ENCODE measurements around the gene NVL.
"Not testable (repeated sequence)": the region's sequence is repeated elsewhere in the genome, so short reads cannot be mapped to it uniquely, and the experiment has no call there.

Gene NVL

DNA sequence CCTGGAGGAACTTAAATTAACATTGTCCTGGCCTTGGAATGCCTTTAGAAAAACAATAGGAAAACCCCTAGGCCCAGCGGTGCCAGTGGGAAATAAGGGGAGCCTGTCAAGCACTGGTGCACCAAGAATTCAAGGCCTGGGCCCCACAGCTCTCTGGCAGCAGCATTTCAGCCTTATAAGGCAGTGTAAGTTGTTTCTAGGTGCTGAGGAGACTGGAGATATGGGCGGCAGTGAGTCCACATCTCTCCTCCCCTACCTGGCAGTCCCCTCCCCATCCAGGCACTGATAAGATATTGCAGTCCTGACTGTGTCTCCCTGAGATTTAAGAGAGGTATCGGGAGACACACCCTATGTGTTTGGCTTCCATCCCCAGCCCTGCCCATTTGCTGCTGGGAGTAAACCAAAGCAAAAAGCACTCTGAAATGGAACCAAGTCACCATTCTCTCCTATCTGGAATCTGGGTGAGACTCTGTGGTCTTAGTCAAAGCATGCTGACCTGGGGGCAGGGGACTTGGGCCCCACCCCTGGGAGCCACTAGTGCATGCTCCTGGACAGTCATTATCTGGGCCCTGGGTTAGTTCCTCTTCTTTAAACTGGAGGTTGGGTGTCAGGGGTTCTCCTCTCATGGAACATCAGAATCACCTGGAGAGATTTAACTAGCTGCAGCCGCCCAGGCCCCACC, 116.4 kb downstream of the NVL start:
- no peak for DNase-seq (ENCODE audit: low spot score)
- in situ Hi-C loops (cut with MboI; ENCODE audit: low sequenced_read_pairs, unreplicated experiment) = no loop called here
- TF ChIP-seq, protein P1, sequence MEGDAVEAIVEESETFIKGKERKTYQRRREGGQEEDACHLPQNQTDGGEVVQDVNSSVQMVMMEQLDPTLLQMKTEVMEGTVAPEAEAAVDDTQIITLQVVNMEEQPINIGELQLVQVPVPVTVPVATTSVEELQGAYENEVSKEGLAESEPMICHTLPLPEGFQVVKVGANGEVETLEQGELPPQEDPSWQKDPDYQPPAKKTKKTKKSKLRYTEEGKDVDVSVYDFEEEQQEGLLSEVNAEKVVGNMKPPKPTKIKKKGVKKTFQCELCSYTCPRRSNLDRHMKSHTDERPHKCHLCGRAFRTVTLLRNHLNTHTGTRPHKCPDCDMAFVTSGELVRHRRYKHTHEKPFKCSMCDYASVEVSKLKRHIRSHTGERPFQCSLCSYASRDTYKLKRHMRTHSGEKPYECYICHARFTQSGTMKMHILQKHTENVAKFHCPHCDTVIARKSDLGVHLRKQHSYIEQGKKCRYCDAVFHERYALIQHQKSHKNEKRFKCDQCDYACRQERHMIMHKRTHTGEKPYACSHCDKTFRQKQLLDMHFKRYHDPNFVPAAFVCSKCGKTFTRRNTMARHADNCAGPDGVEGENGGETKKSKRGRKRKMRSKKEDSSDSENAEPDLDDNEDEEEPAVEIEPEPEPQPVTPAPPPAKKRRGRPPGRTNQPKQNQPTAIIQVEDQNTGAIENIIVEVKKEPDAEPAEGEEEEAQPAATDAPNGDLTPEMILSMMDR (IDR thresholded peaks at IDR 0.05; ENCODE audit: borderline replicate concordance, control extremely low read depth, extremely low read depth, insufficient read depth, missing control alignments) = no peak

- in situ Hi-C loops (cut with MboI; ENCODE audit: low sequenced_read_pairs, unreplicated experiment) = no loop called here
- no peak for DNase-seq (ENCODE audit: low spot score)
- TF ChIP-seq, protein P1 (IDR thresholded peaks at IDR 0.05; ENCODE audit: borderline replicate concordance, control extremely low read depth, extremely low read depth, insufficient read depth, missing control alignments) = no peak
Measured at GRCh38 chr1:224212618-224213061, 117.3 kb downstream of the NVL start.

DNA sequence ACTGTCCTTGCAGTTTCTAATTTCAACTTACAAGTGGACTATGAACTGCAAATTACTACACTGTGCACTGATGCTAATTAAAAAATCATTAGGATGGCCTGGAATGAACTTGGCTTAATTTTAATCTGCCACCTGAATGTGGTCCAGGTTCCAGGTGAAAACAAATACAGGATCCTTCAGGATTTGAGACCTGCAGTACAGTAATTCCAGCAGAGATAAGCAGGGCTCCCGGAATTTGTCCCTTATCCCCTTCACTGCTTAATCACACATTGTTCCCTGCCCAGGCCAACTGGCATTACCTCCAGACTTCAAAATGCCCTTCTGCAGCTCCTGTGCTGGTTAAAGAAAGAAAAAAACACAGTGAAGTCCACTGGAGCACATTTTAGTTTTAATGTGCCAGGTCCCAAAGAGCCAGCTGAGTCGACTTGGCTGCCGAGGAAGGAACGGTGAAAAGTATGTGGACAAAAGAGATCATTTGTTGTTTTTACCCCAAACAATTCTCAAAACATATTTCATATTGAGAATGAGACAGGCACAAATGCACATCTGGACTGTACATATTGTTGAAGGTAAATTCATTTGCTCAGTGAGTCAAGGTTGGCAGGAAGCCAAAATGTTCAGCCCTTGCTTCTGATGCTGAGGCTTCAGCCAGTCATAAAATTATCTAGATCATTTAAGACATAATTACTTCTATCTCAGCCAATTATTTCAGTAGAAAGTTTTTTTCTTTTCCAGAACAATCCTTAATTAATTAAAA, 118.6 kb downstream of the NVL start:
- TF ChIP-seq, protein P1 (IDR thresholded peaks at IDR 0.05; ENCODE audit: borderline replicate concordance, control extremely low read depth, extremely low read depth, insufficient read depth, missing control alignments) = no peak
- no peak for DNase-seq (ENCODE audit: low spot score)
- in situ Hi-C loops (cut with MboI; ENCODE audit: low sequenced_read_pairs, unreplicated experiment) = no loop called here

GRCh38 chr1:224205931-224206538, 123.9 kb downstream of the NVL start:
- in situ Hi-C loops (cut with MboI; ENCODE audit: low sequenced_read_pairs, unreplicated experiment); DNase-seq (ENCODE audit: low spot score): not testable (repeated sequence)

GRCh38 chr1:224205438-224205840, 124.5 kb downstream of the NVL start:
- in situ Hi-C loops (cut with MboI; ENCODE audit: low sequenced_read_pairs, unreplicated experiment) = no loop called here
- no peak for DNase-seq (ENCODE audit: low spot score)
- TF ChIP-seq, protein P1 (IDR thresholded peaks at IDR 0.05; ENCODE audit: borderline replicate concordance, control extremely low read depth, extremely low read depth, insufficient read depth, missing control alignments) = no peak

DNA sequence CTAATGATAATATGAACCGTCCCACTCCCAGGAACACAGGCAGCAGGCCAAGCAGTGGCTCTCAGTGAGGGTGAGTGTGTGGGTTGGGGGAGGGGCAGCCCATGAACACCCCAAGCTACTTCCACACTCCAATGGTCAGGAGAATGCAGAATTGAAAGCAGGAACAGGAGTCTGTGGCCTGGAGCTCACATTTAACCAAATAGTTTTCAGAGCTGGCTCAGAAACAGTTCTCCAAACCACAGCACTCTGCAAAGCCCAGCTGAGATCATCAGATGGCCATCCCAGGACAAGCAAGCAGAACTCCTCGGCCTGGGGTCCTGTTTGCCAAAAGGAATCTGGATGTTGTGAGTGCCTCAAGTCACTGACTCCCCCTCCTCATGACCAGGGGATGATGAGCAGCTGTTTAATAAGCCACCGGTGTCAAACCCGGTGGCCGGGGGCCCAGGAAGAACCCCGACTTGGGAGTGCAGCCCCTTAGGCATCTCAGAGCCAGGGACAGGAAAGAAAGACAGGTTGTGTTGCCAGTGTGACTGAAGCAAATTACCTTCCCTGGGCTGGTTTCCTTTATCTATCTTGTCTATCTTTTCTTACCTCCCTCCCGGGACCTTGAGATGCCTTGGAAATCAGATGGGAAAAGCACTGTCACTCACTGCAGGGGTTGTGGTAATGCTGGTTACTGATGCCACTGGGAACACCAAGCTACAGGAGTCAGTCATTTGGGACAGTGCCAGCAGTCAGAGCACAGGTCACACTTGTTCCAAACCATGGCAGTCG, 126.5 kb downstream of the NVL start:
- in situ Hi-C loops (cut with MboI; ENCODE audit: low sequenced_read_pairs, unreplicated experiment) = no loop called here
- peak; percentile 45 for DNase-seq (ENCODE audit: low spot score)
- TF ChIP-seq, protein P1 (IDR thresholded peaks at IDR 0.05; ENCODE audit: borderline replicate concordance, control extremely low read depth, extremely low read depth, insufficient read depth, missing control alignments) = no peak

All from GM13976 (cell line).